ENCODE data around the gene ADGRV1.
"Not testable (repeated sequence)": the region's sequence is repeated elsewhere in the genome, so short reads cannot be mapped to it uniquely, and the experiment has no call there.

Gene ADGRV1

DNA sequence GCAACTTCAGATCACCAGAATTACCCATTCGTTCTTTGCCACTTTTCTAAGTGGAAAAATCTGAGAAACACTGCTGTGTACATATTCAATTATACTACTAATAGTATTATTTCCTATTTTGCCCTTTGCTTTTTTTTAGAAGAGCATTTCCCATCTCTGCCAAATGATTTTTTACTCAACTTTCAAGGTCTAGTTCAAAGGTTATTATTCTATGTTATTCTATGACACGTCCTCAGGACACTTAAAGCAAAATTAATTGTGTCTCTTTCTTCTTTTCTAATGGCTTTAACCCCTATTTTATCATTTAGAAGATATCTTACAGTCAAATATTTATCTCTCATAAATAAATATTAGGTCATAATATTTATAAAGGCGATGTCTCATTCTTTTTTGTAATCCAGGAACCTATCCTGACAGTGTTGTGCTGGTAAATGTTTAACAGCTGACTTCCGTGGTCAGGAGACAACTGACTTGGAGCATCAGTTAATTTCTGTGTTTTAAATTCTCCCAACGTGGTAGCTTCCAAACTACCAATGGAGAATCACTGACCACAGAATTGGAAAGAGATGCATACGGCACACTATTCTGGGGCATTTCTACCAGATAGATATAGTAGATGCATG lies 449.3 kb downstream of the ADGRV1 start:
- DNase-seq: no peak

DNA sequence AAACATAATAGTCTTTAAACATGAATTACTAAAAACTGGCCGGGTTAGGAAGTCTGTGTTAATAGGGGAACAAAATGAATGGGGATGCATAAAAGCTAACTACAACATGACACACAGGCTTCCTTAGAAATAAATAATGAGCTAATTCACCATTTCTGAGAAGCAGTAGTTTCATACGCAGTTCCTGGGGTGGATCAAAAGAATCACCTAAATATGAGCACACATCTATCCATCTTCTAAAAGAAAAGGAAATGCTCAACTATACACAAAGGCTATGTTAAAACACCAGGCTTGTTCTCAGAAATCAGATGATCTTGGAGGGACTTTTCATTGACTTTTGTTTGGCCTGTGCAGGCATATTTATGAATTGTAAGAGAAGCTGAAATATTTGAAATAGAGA lies 451.5 kb downstream of the ADGRV1 start:
- no peak for DNase-seq

DNA sequence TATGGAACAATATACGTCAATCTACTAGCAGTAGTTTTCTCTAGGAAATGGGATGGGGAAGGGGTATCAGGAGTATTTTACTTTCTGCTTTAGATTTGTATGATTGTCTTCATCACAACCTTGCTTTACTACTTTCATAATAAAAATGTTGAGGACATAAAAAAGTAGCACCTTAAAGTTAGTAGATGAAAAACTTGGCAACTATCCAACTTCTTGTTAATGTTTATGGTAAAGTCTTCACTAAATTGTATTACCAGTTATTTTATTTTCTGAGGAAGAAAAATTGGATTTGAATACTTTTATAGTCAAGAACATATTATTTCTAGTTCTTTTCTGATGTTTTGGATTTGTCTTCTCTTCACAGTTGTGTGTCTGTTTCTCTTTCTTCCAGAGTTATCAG lies 452.4 kb downstream of the ADGRV1 start:
- DNase-seq: no peak

DNA sequence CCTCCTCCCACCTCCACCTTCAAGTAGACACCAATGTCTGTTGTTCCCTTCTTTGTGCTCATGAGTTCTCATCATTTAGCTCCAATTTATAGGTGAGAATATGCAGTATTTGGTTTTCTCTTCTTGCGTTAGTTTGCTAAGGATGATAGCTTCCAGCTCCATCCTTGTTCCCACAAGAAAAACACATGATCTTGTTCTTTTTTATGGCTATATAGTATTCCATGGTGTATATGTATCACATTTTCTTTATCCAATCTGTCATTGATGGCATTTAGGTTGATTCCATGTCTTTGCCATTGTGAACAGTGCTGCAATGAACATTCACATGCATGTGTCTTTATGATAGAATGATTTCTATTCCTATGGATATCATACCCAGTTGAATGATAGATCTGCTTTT lies 454.3 kb downstream of the ADGRV1 start:
- DNase-seq: not testable (repeated sequence)

DNA sequence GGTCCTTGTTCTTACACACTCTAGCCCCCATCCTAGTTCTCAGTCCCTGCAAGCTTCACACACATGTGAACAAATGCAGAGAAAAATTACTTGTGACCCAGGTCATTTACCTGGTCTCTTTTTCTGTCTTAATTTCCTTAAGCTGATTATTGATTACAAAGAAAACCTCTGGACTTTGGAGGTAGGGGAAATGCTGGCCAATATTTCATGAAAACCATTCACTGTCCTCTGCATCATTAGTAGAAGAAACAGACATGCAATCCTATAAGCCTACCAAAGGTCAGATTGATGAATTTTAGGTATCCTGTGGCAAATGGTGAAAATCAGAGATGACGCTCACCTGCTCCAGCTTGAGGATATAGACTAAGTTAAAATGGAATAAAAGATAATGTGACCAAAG lies 457.7 kb downstream of the ADGRV1 start:
- no peak for DNase-seq

DNA sequence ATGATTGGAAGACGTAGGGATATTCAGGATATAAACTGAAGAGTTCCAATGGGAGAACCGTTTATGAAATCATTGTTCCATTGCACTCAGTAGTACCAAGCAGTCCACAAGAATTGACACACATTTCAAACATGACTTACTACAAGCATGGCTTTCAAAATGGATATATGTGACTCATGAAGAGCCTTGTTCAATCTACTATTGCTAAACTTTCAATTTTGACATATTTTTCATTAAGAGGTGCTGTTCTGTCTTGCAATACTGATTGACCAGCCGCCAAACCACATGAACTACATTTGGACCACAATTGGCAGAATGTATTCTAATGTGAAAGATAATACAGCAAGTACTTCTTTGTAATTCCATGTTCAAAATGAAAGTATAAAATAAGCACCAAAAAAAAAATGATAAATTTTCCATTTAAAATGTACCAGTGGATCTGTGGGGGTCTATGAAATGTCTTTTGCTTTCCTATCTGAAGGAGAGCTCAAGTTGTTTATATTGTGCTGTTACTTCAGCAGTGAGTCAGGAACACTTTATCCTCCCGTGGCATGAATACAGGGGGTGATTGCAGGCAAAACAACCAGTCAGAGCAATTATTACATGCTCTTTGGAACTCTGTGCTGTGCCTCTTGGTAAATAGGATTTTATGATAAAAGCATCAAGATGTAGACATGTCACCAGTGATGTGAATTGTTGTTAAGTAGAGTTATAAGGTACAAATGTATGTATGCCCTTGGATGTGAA lies 458.5 kb downstream of the ADGRV1 start:
- no peak for DNase-seq

DNA sequence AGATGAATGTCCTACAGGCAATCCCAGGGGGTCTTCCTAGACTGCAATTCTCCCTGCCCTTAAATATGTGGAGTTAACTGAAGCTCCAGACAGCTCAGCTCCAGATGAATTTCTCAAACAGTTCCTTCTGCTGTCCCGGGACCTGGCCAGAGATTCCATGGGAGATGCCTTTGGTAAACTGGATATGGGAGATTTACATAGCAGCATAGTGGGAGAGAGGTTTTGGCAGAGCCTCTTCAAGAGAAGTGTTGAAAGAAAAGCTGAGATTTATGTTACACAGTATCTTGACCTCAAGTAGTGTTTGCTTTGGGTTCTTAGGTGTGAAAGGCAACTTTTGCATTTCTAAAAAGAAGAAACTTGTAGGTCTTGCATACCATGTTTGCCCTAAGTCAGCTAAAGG lies 459.6 kb downstream of the ADGRV1 start:
- DNase-seq: no peak

DNA sequence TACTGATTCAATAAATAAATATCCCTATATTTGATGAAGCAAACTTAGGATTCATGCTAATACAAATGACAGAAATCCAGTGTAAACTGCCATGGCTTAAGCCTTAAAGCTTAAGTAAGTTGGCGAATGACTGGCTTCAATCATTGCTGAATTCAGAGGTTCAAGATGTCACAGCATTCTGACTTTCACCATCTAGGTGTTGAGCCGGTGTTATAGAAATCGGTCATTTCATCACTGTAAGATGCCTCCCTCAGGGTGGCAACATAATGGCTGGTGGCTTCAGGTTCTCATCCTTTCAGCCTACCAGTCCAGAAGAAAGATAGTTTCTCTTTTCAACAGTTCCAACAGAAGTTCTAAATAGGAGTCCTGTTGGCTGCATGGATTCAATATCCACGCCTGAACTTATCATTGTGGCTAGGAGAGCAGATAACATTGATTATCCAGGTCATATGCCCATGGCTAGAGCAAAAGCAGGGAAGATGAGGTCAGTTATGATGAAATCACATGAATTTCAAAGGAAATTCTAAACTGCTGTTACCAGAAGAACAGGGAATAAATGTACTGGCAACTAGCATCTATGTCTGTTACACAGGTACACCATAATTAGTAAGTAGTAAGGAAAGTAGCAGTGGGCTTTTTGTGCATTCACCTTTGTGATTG lies 460.2 kb downstream of the ADGRV1 start:
- DNase-seq: no peak

DNA sequence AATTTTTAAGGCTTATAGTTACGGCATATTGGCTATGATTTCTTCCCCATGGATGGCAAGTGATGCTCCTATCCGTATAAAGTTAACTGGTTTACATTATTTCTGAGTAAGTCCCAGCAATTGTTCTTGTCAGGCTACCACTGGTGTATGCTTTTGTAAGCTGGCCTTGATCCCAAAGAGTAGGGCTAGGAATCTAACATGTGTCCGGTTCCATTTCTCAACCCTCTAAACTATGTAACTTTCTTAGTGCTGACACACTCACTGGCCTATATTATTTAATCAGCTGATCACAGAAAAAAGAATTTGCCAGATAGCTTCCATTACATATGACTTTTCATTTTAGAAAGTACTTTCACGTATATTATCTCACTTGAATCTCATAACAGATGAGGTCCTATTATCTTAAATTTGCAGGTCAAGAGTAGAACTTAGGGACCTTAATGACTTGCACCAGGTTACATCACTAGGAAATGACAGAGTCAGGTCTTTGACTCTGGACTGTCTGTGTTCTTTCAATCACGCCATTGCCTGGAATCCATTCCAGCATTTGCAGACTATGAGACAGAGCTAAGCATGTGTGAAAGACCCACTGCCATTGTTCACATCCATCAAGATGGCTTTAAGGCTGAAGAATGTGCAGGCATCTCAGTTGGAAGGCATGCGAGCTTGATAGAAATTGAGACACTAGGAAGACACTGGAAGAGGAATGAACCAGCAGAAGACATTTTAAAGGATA lies 461.6 kb downstream of the ADGRV1 start:
- no peak for DNase-seq

DNA sequence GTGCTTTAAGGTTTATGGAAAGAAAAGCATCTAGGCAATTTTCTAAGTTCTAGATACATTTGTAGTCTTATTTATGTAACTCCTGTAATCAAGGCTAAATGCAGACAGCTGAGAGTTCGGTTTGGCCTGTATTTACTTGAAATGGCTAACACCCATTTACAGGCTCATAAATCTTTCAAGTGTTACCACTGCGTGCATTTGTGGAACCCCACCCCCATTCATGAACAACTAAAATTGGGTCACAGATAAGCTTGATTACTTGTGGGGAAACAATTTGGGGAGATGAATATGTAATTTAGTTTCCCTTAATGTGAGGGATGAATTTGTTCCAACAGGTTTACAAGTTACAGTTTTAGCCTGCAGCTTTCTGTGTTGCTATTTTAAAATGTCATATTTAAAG lies 463.9 kb downstream of the ADGRV1 start:
- DNase-seq: no peak

DNA sequence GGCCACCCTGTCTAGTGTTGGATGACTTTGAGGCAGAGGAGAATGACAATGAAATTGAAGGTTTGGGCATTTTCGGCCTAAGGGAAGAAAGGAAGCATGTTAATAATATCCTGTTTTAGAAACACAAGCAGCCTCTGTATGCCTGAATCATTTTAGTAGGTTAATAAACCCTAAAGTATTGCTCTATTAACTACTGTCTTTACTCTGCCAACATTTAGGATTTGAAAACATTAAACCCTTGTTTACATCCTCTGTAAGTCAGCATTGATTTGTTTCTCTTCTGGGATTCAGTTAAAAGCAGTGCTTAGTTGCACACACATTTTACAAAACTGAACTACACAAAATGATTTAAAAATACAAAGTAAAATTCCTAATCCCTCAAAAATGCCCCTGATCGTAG lies 465.6 kb downstream of the ADGRV1 start:
- DNase-seq: no peak

DNA sequence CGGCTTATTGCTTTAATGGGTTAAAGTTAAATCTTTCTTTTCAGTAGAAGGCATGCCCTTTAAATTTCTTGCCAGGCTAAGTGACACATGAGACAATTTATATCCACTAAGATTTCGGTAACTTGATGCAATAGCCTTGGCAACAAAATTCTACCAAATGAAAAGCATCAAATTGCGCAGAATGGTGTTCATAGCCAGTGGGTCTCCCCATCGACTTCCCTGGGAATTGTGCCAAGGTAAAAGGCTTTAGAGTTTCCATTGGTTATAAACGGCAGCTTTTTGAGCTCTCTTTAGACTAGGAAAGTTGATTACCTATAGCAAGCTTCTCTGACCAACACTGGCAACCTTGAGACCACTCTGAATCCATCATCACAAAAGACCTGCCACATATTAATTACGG lies 466.1 kb downstream of the ADGRV1 start:
- DNase-seq: no peak

DNA sequence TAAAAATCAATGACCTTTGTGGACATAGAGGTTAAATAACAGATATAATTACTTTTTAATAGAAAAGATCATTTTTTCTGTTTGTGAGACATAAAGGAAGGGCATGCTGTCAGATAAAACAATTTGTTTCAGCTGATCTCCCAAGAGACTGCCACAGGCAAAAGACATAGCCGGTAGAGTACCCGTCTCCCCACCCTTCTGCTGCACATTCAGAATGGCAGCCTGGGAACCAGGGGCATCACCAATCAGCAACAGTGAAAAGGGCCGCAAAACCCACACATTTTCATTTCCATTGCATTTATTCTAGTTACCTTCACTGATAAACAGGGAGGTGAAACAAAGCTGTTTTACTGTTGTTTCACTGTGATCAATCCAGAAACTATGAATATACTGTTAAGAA lies 466.9 kb downstream of the ADGRV1 start:
- DNase-seq: no peak

DNA sequence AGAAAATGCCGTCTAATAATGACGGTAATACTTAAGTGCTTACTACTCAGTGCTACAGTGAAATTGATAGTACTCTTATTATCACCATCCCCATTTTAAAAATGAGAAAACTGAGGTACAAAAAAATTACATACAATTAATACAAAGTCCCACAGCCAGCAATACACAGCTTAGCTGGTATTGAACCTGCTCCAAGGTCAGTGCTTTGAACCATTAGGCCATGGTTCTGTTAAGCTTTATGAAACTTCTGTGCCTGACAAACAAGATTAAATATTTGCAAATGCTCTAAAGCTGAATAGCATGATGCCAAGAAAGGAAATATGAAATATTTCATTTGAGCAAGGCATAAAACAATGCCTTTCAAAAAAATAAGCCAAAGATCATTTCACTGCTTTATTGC lies 467.4 kb downstream of the ADGRV1 start:
- DNase-seq: no peak

DNA sequence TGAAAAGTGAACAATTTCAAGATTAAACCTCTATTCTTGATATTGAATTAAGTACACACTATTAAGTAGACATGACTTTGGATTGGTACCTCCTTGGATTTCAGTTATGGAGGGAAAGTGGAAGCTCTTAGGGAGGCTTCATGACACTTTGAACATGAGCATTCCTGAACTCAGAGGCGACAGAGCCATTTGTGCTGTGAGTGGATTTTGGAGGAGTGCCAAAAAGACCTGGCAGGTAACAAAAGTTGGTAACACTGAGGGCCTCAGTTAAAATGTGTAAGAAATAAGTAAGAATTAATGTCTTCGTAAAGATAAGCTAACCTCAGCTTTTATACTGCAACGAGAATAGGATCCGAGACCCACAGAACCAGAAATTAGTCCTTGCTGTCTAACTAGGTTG lies 467.9 kb downstream of the ADGRV1 start:
- DNase-seq: no peak

DNA sequence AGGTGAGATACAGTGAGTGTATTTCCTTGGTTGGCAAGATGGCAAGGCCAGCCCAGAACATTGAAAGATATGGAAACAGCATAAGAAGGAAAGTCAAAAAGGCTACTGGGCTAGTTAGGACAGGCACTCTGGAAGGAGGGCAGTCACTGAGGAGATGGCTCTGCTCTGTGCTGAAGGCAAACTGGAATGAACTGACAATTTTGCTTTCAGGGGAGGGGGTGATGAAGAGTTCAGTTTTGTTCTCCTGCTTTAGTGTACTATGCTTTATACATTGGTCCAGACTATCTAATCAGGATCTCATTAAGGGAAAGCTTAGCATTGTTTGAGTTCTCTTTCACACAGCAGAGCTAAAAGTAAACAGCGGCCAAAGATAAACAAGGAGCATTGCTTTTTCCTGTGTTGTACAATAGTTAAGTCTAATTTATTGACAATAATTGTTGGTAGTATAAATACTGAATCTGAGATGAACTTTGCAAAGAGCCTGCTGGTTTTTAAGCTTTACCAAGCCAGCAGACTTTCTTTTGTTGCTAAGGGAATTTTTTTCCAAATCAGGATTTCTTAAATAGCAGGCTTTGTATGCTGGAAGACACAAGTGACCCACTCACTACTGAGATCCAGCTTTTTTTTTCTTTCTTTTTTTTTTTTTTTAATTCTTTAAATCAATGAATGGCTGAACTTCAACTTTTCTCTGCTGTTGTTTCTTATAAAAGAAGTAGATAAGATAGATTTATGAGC lies 469.0 kb downstream of the ADGRV1 start:
- DNase-seq: no peak

DNA sequence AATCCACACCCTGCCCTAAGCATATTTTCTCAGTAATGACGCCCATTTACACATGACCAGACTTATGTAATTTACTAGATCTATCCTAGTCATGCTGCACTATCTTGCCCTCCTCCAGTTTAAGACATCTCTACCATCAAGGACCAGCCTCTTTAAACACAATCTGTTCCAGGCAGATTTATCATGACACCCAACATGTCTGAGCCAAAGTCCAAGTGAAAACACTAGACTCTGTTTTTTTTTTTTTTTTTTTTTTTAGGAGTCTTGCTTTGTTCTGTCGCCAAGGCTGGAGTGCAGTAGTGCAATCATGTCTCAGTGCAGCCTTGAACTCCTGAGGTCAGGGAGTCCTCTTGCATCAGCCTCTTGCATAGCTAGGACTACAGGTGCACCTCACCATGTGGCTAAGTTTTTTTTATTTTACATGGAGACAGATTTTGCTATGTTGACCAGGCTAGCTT lies 469.9 kb downstream of the ADGRV1 start:
- no peak for DNase-seq

DNA sequence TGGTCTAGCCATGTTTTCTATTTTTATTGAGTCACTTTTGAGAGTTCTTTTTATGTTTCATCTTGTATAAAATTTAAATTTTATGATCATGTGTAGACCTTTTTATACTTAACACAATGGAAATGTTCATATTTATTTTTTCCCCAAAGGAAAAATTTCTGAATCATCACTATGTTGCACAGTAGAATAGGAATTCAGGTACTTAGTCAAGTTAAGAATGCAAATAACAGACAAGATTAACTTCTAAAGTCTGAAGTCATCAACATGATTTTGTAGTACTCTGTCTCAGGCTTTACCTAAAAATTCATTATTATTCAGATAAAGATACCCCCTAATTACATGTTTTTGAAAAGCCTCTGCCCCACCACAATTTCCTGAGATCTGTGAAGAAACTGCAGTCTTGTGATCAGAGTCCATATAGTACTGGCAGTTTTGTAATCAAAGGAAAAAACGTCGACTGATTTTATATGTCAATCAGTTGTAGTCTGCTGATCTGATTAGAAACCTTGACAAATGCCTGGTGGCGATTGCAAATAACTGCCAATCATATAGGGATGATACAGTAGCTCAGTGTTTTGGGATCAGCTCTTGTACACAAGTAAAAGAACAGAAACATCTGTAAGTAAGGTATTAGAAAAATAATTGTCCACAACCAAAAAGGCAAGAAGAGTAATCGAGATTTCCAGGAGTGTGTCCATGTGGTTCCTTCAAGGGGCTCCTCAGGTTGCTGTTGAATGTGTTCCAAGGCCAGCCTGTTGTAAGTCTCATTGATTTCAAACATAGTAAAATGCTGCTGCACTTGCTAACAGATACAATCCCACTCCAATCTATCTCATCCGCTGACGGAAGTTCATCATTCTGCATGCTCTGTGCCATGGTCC lies 472.2 kb downstream of the ADGRV1 start:
- DNase-seq: no peak

DNA sequence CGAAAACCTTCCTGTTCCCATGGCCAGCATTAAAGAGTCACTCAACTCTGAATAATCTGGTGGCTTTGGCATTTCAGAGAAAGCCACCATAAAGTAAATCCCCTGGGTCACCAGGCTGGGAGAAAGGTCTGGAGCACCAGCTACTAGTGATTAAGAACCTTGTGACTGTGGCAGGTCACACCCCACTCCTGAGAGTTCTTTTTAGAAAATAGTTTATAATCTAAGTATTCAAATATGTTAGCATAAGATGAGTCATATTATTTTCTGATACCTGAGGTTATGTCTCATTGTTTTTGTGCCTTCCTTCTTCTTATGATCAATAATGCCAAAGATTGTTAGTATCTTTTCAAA lies 472.8 kb downstream of the ADGRV1 start:
- no peak for DNase-seq

DNA sequence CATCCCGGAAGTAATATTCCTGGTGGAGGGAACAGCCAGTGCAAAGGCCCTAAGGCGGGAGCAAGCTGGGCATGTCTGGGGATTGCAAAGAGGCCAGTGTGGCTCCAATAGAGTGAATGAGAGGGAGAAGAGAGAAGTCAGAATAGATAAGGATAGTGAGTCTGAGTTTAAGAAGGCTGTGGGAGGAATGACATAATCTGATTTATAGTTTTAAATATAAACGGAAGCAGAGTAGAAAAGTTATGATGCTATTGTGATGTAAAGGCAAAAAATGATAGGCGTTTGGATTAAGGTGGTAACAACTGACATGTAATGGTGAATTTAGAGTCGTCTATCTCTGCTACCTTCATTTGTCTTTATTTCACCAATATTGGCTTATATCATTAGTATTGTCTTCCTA lies 473.5 kb downstream of the ADGRV1 start:
- DNase-seq: no peak

DNA sequence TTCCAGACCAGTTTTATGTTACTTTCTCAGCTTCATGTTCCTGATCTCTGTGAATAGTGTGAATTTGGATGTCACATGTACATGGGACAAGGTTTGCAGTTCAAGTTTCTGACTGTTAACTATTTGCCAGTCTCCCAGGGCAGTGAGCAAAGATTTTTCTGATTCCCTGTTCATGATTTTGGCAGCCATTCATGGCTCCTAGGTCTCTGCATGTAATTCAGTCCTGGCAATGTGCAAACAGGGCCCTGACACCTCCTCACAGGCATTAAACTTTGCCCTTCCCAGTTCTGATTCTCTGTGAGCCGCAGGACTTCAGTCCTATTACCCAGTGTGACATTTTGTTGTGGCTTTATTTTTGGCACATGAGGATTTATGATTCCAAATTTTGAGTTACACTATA lies 474.8 kb downstream of the ADGRV1 start:
- no peak for DNase-seq
